Dermis blood vessel endothelial cell (primary cell): ENCODE data around the gene SCLY. TPM values are rescaled to one million over a fixed set of nuclear protein-coding genes. Genes with fewer than 3 reads are reported as not detected.
A peak's percentile ranks its signal among the peaks of the same experiment; 100 is the strongest.
"Not testable (repeated sequence)": the region's sequence is repeated elsewhere in the genome, so short reads cannot be mapped to it uniquely, and the experiment has no call there.

ENCODE experiments used
- DNase-seq: peaks from one replicate; pipeline ENCODE4 v3.0.0; 2010
- total RNA-seq: library from RNA; depleted of rRNA; stranded (reverse); fragments of >200 nt; gene quantifications from 2 replicates; pipeline ENCODE4 v1.2.3, GENCODE V29; 2014

SCLY gene, protein sequence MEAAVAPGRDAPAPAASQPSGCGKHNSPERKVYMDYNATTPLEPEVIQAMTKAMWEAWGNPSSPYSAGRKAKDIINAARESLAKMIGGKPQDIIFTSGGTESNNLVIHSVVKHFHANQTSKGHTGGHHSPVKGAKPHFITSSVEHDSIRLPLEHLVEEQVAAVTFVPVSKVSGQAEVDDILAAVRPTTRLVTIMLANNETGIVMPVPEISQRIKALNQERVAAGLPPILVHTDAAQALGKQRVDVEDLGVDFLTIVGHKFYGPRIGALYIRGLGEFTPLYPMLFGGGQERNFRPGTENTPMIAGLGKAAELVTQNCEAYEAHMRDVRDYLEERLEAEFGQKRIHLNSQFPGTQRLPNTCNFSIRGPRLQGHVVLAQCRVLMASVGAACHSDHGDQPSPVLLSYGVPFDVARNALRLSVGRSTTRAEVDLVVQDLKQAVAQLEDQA
- 15.1 and 26.3 TPM in 2 replicates for total RNA-seq

DNA sequence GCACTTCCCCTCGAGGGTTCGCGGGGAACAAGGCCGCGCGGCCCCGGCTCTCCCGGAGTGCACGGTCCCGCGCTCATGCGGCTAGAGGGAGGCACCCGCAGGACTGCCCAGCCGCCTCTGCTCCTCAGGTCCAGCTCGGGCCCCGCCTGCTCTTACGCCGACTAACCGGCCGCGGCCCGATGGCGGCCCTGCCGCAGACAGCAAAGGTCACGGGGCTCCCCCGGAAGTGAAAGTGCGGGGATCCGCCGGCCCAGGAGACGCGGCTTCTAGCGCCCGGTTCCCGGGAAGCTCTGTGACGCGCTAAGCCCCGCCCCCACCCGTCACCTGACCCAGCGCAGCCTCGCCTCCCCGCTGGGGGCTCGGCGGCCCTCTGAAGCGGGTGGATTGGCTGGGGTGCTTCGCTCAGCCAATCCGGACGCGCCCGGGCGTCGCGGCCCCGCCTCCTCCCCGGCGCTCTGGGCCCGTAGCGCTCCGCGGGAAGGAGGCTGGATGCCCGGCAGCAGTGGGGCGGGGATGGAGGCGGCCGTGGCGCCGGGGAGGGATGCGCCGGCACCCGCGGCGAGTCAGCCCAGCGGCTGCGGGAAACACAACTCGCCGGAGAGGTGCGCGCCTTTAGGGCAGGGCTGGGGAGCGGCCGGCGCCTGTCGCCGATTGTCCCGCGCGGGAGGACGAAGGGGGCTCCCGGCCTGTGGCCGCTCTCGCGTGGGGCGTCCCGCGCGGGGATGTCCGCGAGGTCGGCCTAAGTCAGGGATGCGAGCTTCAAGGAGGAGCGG, at the start of gene SCLY:
SCLY (plus strand) TSS at position 460 of the 773 bp plus-strand sequence; CDS start at position 514, 54 bp downstream.
- peak; percentile 98 for DNase-seq

- no peak for DNase-seq
Observed at GRCh38 chr2:238013806-238014205, 47.0 kb upstream of the SCLY start.

DNA sequence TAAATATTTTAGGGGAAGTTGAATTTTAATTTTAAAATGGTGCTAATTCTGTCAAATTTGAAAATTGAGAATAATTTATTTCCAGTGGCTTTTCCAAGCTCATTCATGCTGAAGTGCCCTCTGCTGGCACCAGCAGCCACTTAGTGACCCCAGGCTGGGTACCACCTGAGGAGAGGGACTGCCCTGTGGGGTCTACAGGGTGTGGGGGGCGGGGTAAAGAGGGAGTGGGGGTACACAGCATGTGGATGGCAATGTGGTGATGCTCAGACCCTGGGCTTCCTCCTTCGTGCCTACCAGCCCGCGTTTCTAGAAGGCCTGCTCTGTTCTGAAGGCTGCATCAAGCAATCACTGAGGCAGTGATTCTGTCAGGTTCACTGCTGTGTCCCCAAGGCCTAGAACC, 45.1 kb upstream of the SCLY start:
- DNase-seq = peak; percentile 23

- no peak for DNase-seq
Observed at GRCh38 chr2:238016526-238016925, 44.3 kb upstream of the SCLY start.

GRCh38 chr2:238019962-238020361, 40.8 kb upstream of the SCLY start:
- no peak for DNase-seq

DNA sequence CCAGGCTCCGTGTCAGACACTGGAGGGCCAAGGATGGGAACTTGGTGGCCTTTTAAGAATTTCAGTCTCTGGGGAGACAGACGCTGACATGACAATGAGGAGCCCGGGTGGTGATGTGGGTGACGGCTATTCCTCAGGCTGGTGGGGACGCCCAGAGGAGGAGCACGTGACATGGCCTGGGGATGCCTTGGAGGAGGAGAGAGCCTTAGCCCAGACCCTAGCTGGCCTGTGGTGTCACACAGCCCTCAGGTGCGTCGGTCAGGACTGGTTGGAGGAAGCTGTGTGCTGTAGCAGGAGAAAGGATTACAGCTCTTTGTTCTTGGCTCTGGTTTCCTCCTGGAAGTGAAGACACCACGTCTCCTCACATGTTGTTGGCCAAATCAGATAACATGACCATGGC, 40.0 kb upstream of the SCLY start:
- no peak for DNase-seq

DNA sequence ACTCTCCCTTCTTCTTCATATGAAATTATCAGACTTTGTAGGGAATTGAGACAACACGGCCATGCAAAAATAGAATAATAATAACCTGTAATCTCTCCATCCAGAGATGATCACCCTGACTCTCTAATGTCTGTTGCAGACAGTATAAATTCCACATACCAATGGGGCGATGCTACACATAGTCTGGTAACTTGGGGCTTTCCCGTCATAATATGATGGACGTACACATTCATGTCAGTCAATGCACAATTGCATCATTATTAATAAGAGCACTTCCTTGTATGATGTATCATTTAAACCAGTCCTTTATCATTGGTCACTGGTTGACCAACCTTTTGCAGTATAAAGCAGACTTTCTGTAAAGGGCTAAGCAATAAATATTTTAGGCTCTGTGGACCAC, 39.5 kb upstream of the SCLY start:
- DNase-seq = no peak

DNA sequence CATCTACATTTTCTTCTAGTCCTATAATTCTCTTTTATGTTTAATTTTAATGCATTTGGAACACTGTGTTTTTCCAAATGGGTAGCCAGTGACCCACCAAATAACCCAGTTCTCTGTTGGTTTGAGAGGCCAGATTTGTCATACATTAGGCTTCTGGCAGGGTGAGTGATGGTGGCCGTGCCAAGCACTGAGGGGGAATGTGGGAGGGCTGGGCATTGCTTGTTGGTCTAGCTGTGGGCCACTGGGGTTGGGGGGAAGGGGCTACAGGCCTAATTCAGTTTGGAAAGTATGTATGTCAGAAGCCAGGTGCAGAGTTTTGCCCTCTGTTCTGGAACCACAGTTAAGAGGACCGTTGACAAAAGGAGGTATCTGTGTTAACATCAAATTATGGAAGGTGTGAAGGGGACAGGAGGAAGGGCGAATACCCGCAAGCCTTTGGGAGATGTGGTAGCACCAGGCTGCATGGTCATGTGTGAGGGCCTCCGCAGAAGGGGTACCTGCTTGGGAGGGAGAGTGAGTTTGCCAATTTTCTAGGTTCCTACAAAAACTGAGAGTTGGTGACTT, 38.1 kb upstream of the SCLY start:
- no peak for DNase-seq

- DNase-seq = no peak
Observed at GRCh38 chr2:238023608-238024007, 37.2 kb upstream of the SCLY start.

DNA sequence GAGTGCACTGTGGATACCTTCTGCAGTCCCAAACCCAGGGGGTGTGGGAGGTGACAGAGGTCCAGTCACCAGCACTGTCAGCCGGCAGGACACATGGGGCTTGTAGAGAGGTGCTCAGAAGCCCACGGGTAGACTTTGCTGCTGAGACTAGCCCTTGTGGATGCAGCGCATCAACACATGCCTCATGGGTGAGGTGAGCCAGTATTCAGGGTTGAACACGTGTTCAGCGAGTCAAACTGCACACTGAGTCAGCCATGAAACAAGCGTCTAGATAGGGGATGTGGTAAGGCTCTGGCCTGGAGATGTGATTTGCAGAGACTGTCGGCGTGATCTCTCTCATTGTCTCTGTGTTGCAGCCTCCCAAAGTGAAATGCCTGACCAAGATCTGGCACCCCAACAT, 35.8 kb upstream of the SCLY start:
- DNase-seq = no peak

- DNase-seq = no peak
Observed at GRCh38 chr2:238025741-238026360, 35.0 kb upstream of the SCLY start.

DNA sequence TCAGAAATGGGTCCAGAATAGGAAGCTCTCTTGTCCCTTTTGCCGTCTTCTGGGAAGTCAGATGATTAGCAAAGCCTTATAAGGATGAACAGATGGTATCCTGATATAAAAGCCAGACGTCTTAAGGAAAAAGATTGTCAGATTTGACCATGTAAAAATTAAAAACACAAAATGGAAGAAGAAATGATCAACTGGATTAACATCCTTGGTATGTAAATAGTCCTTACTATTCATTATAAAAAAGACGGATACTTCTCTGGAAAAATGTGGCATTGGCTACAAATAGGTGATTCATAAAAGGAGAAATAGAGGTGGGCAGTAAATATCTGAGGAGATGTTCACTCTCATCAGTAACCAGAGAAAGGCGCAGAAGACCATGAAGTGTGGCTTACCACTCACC, 33.7 kb upstream of the SCLY start:
- DNase-seq = no peak

GRCh38 chr2:238027591-238028415, 33.0 kb upstream of the SCLY start:
- DNase-seq = no peak

- no peak for DNase-seq
Observed at GRCh38 chr2:238029853-238030252, 30.9 kb upstream of the SCLY start.

GRCh38 chr2:238030422-238031155, 30.2 kb upstream of the SCLY start:
- DNase-seq = no peak

- DNase-seq = no peak
Observed at GRCh38 chr2:238031751-238032150, 29.1 kb upstream of the SCLY start.

GRCh38 chr2:238032755-238033337, 28.0 kb upstream of the SCLY start:
- DNase-seq = peak; percentile 17

DNA sequence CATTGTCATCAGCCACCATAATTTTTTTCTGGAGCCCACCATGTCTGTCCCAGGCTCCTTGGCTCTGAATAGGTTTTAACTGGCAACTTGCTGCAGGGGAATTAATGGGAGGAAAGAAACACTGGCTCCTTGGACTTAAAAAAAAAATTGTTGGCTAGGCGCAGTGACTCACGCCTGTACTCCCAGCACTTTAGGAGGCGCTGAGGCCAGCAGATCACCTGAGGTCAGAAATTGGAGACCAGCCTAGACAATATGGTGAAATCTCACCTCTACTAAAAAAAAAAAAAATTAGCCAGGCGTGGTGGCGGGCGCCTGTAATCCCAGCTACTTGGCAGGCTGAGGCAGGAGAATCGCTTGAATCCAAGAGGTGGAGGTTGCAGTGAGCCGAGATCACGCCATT, 26.8 kb upstream of the SCLY start:
- not testable (repeated sequence) for DNase-seq

DNA sequence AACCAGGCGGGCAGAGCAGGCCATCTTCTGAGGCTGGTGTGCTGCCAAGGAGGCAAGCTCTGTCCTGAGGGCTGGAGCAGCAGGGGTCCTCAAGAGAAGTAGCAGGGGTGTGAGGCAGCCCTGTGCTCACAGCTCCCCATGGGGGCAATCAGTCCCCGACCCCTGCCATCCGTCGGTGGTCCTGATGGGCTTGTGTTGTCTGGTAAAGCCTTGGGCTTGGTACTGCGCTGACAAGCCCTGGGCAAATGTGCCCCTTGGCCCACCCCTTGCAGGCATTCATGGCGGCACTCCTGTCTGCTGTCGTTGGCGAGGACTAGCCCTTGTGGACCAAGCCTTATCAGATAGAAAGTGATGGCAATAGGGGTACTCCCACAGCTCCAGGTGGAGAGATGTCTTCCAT, 22.6 kb upstream of the SCLY start:
- no peak for DNase-seq

GRCh38 chr2:238039151-238039550, 21.6 kb upstream of the SCLY start:
- DNase-seq = no peak

DNA sequence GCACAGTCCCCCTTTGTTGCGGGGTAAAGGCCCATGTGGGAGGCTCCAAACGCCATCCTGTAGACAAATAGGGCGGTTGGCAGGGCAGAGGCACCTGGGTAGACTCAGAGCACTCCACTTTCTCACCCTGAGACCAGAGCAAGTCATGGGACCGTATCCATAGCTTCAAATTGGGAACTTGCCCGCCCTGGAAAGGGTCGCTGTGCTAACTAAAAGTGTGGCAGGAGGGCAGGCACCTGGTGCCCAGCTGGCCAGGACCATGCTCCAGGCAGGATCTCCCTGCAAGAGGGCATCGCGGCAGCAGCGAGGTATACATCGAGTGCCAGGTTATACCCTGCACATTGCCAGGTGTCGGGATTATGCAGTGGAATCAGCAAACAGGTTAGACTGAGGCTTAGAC, 20.8 kb upstream of the SCLY start:
- no peak for DNase-seq
